Suprapubic skin (tissue), 4 donors: ENCODE measurements around the gene MYH14.

Source experiments
- CTCF ChIP-seq, 2 donors: fragments of 200-600 bp in 1 of 2; fragments of 450-650 bp in 1 of 2; sonication (generic) in 1 of 2; IDR thresholded peaks; one replicate each; pipeline ENCODE4 v1.5.1; 2016 to 2019; ENCODE audit warnings: antibody characterized with exemption in 2 of 2, mild to moderate bottlenecking in 1 of 2, moderate library complexity in 1 of 2
- EP300 ChIP-seq: sonication (generic); formaldehyde crosslinking; IDR thresholded peaks from one replicate; pipeline ENCODE4 v1.6.1; 2017; ENCODE audit warnings: antibody characterized with exemption
- POLR2A ChIP-seq, 2 donors: fragments of 450-650 bp; IDR thresholded peaks; one replicate each; pipeline ENCODE4 v1.6.1; 2017; ENCODE audit warnings: antibody characterized with exemption in 2 of 2, mild to moderate bottlenecking in 2 of 2, moderate library complexity in 2 of 2
- POLR2AphosphoS5 ChIP-seq, 3 donors: sonication (generic); formaldehyde crosslinking; IDR thresholded peaks; one replicate each; pipeline ENCODE4 v1.6.1; 2017; ENCODE audit warnings: antibody characterized with exemption in 3 of 3

DNA sequence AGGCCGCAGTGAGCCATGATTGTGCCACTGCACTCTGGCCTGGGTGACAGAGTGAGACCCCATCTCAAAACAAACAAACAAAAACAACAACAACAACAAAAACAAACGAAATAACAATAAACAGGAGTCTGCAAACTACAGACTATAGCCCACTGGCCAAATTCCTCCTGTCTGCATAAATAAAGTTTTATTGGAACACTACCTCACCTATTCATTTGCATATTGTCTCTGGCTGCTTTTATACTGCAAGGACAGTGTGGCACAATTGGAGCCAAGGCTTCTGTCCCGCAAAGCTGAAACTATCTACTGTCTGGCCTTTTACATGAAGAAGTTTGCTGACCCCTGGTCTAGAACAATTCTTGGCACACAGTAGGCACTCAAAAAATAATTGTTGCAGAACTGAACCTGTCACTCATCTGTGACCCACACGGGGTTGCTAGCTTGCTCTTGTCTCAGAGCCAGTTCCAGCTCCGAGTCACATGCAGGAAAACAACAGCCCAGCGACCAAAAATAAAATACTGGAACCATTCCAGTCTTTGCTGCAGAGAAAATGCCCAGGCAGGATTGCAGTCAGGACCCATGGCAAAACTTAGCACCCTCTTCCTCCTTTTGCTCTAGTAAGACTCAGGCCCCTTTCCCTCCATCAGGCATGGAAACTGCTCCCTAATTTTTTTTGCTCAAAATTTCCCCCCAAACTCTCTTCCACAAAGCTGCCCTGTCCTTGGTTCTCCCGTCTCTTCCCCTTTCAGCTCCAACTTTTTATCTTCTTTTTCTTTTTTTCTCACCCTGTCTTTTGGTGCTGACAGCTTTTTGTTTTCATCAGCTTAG lies 4.8 kb upstream of the MYH14 start:
- TF ChIP-seq CTCF (IDR thresholded peaks at IDR 0.05) (no peak), EP300 (no peak), POLR2AphosphoS5 (IDR thresholded peaks at IDR 0.05) (no peak), POLR2A (IDR thresholded peaks at IDR 0.05) (no peak)
